SK-N-SH (cell line): ENCODE results near the gene SLC23A3. TPM values are rescaled to one million over a fixed set of nuclear protein-coding genes. Genes with fewer than 3 reads are reported as not detected.

Experiments used
- CTCF ChIA-PET: fragments of 300-600, 350-600 bp; formaldehyde crosslinking; extraction: SDS; loops from one replicate; lab custom pipeline; 2021; lab: Yijun Ruan, JAX
- POLR2A ChIA-PET: fragments of 350-600 bp; sonication (Branson Sonifier 250); formaldehyde crosslinking; extraction: SDS; loops from one replicate; lab custom pipeline; 2020; ENCODE audit warnings: antibody characterized with exemption, inconsistent platforms; lab: Yijun Ruan, JAX
- DNase-seq: peaks from one replicate; pipeline ENCODE4 v3.0.0; 2012
- H2AFZ ChIP-seq: fragments of 200-600 bp; sonication (generic); 2 replicates; pipeline ENCODE4 v1.8.1; 2016; ENCODE audit warnings: antibody characterized with exemption, mild to moderate bottlenecking, low read depth
- H3F3A ChIP-seq: fragments of 200-600 bp; sonication (generic); replicated peaks from 2 replicates; pipeline ENCODE3; 2016; ENCODE audit warnings: antibody characterized with exemption, mild to moderate bottlenecking; ENCODE audit not compliant: insufficient read depth
- H3K27ac ChIP-seq, 2 experiments: fragments of 200-500 bp in 1 of 2; fragments of 200-600 bp in 1 of 2; sonication (Bioruptor generic) in 1 of 2; sonication (generic), shearing (Covaris generic) in 1 of 2; 2 replicates each; pipeline versions ENCODE4 v1.5.1 to v1.6.1; 2014 to 2016; ENCODE audit warnings: low read depth in 2 of 2, inconsistent platforms in 1 of 2, low read length in 1 of 2, mild to moderate bottlenecking in 1 of 2, mixed read lengths in 1 of 2
- H3K27me3 ChIP-seq: fragments of 200-600 bp; sonication (generic), shearing (Covaris generic); 2 replicates; pipeline ENCODE4 v1.6.1; 2016; ENCODE audit warnings: mixed run types; ENCODE audit not compliant: insufficient read depth
- H3K36me3 ChIP-seq, 2 experiments: fragments of 200-500 bp in 1 of 2; fragments of 200-600 bp in 1 of 2; sonication (Bioruptor generic) in 1 of 2; sonication (generic) in 1 of 2; replicated peaks in 1 of 2; 2 replicates each; pipeline versions ENCODE3 to v1.5.1; 2014 to 2016; ENCODE audit warnings: low read length in 1 of 2, mild to moderate bottlenecking in 1 of 2; ENCODE audit not compliant: insufficient read depth in 2 of 2, control insufficient read depth in 1 of 2
- H3K4me1 ChIP-seq, 2 experiments: fragments of 200-500 bp in 1 of 2; fragments of 200-600 bp in 1 of 2; sonication (Bioruptor generic) in 1 of 2; sonication (generic), shearing (Covaris generic) in 1 of 2; 2 replicates each; pipeline versions ENCODE4 v1.5.1 to v1.6.1; 2014 to 2016; ENCODE audit warnings: low read depth in 1 of 2, low read length in 1 of 2, mixed run types in 1 of 2; ENCODE audit not compliant: insufficient read depth in 2 of 2, control insufficient read depth in 1 of 2
- H3K4me2 ChIP-seq: fragments of 200-600 bp; sonication (generic), shearing (Covaris generic); 2 replicates; pipeline ENCODE4 v1.6.1; 2017; ENCODE audit warnings: mixed run types
- H3K4me3 ChIP-seq, 2 experiments: fragments of 200-500 bp in 1 of 2; fragments of 200-600 bp in 1 of 2; sonication (Bioruptor generic) in 1 of 2; sonication (generic), shearing (Covaris generic) in 1 of 2; 2 replicates each; pipeline versions ENCODE4 v1.5.1 to v1.8.1; 2014 to 2016; ENCODE audit warnings: low read depth in 2 of 2, inconsistent platforms in 1 of 2, low read length in 1 of 2, mild to moderate bottlenecking in 1 of 2, mixed read lengths in 1 of 2, moderate library complexity in 1 of 2
- H3K79me2 ChIP-seq: fragments of 200-600 bp; sonication (generic); 2 replicates; pipeline ENCODE4 v1.8.1; 2017; ENCODE audit warnings: mild to moderate bottlenecking; ENCODE audit not compliant: insufficient read depth
- H3K9ac ChIP-seq: fragments of 200-600 bp; sonication (generic); 2 replicates; pipeline ENCODE4 v1.6.1; 2017; ENCODE audit warnings: mixed run types
- H3K9me2 ChIP-seq: fragments of 200-600 bp; sonication (generic); 2 replicates; pipeline ENCODE4 v1.6.1; 2017; ENCODE audit warnings: mixed run types
- H3K9me3 ChIP-seq: fragments of 200-600 bp; sonication (generic); 2 replicates; pipeline ENCODE4 v1.6.1; 2017; ENCODE audit warnings: mixed run types, mild to moderate bottlenecking, moderate library complexity
- H4K20me1 ChIP-seq: fragments of 200-600 bp; sonication (generic); 2 replicates; pipeline ENCODE4 v1.6.1; 2017; ENCODE audit warnings: mild to moderate bottlenecking, mixed run types; ENCODE audit not compliant: insufficient read depth
- GABPA ChIP-seq: IDR thresholded peaks from 2 replicates; pipeline ENCODE4 v1.4.0; 2012; ENCODE audit warnings: low read depth, mild to moderate bottlenecking
- NRF1 ChIP-seq: IDR thresholded peaks from 2 replicates; pipeline ENCODE4 v1.6.1; 2012; ENCODE audit warnings: low read depth, mild to moderate bottlenecking, low read length
- POLR2AphosphoS5 ChIP-seq: IDR thresholded peaks from 2 replicates; pipeline ENCODE4 v1.6.1; 2012; ENCODE audit warnings: low read depth, low read length
- RAD21 ChIP-seq: IDR thresholded peaks from 2 replicates; pipeline ENCODE4 v1.6.1; 2012; ENCODE audit warnings: mild to moderate bottlenecking, low read length
- SMC3 ChIP-seq: IDR thresholded peaks from 2 replicates; pipeline ENCODE4 v1.6.1; 2012; ENCODE audit warnings: low read depth, low read length, improper control_type of control experiment
- TCF12 ChIP-seq: IDR thresholded peaks from 2 replicates; pipeline ENCODE4 v1.4.0; 2012
- WGBS: methylation state at CpG from one replicate; pipeline ENCODE4 v1.1.6; 2017; ENCODE audit warnings: low lambda C conversion rate; 5-methylcytosine and 5-hydroxymethylcytosine counted together
- polyA plus RNA-seq, 3 experiments: library from polyadenylated mRNA; depleted of rRNA; stranded (reverse); fragments of >200 nt; gene quantifications; 2 replicates each; pipeline ENCODE4 v1.2.3, GENCODE V29; 2012
- TF ChIP-seq, protein P1 (sequence below): fragments of 200-600 bp; sonication (generic); IDR thresholded peaks from 2 replicates; pipeline ENCODE4 v1.6.1; 2017; ENCODE audit warnings: antibody characterized with exemption, mild to moderate bottlenecking, moderate library complexity
- TF ChIP-seq, protein P2 (sequence below): IDR thresholded peaks from 2 replicates; pipeline ENCODE4 v1.4.0; 2012; ENCODE audit warnings: low read depth, borderline replicate concordance
- TF ChIP-seq, protein P3 (sequence below): fragments of 150-350 bp; IDR thresholded peaks from 2 replicates; pipeline ENCODE4 v1.6.1; 2016; ENCODE audit warnings: mild to moderate bottlenecking, low read depth, low read length

The SLC23A3 gene
- polyA plus RNA-seq, 1 of the 3 experiments (the other 2 are of a cell fraction): 2.1 TPM

DNA sequence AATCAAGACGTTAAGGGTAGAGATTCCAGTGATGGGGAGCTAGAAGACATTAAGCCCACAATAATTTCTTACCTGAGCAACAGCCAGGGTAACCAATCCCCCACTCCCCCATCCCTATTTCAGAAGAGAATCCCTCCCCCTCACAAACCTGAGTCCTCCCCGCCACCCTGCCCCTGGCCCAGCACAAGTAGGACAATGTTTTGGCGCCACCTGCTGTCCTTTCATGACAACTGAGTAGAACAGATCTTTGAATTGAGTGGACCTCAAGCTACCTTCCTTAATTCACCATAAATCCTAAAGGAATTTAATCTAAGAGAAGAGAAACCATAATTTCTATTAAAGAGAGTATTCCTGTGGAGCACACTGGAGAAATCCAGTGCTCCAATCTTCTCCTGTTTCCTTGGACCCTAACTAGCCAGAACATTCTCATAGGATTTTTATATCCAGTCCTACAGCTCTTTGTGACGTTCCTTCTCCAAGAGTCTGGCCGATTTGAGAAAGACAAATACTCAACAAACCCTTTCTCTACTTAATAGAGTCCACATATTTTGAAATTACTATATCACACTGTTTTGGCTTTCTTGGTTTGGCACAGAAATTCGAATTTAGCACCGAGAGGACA is 50.3 kb downstream of the SLC23A3 start:
- POLR2A ChIA-PET: interaction anchor here (0.9 to 1.4 kb wide), 2 partner anchors 90 to 139 kb away, joined by 3 to 4 read pairs; no protein-coding TSS in a partner anchor
- TF ChIP-seq GABPA: no peak
- TF ChIP-seq RAD21: peak; percentile 86
- peak; percentile 85 for TF ChIP-seq SMC3
- TF ChIP-seq, protein P1, sequence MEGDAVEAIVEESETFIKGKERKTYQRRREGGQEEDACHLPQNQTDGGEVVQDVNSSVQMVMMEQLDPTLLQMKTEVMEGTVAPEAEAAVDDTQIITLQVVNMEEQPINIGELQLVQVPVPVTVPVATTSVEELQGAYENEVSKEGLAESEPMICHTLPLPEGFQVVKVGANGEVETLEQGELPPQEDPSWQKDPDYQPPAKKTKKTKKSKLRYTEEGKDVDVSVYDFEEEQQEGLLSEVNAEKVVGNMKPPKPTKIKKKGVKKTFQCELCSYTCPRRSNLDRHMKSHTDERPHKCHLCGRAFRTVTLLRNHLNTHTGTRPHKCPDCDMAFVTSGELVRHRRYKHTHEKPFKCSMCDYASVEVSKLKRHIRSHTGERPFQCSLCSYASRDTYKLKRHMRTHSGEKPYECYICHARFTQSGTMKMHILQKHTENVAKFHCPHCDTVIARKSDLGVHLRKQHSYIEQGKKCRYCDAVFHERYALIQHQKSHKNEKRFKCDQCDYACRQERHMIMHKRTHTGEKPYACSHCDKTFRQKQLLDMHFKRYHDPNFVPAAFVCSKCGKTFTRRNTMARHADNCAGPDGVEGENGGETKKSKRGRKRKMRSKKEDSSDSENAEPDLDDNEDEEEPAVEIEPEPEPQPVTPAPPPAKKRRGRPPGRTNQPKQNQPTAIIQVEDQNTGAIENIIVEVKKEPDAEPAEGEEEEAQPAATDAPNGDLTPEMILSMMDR: peak; percentile 82
- TF ChIP-seq, protein P2, sequence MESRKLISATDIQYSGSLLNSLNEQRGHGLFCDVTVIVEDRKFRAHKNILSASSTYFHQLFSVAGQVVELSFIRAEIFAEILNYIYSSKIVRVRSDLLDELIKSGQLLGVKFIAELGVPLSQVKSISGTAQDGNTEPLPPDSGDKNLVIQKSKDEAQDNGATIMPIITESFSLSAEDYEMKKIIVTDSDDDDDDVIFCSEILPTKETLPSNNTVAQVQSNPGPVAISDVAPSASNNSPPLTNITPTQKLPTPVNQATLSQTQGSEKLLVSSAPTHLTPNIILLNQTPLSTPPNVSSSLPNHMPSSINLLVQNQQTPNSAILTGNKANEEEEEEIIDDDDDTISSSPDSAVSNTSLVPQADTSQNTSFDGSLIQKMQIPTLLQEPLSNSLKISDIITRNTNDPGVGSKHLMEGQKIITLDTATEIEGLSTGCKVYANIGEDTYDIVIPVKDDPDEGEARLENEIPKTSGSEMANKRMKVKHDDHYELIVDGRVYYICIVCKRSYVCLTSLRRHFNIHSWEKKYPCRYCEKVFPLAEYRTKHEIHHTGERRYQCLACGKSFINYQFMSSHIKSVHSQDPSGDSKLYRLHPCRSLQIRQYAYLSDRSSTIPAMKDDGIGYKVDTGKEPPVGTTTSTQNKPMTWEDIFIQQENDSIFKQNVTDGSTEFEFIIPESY: no peak
- TF ChIP-seq, all 33 proteins: peak for 3
- CTCF ChIA-PET: interaction anchor here (0.6 to 11.9 kb wide), 54 partner anchors 9 to 293 kb away, joined by 3 to 238 read pairs (median 6); partner anchors contain the start of genes CRYBA2, FEV, GLB1L and IHH

DNA sequence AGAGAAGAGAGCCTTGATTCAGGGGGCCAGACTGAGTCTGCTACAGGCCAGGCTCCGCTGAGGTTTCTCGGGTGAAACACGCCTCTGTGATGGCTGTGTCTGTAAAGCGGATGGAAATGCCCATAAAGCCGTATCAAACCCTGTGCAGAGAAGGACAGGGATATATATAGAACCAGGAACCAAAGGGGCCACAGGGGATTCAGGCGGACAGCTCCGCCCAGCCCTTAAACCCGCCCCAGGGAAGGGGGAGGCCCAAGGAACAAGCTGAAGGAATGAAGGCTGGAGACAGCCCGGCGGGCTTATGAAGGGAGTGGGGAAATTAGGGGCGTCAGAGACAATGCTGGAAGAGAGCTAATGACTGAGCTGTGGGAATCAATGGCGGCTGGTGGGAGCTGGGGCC is 51.3 kb downstream of the SLC23A3 start:
- POLR2A ChIA-PET: interaction anchor here (1.4 kb wide), 1 partner anchor 89 kb away, joined by 3 read pairs; no protein-coding TSS in a partner anchor
- H2AFZ ChIP-seq: no peak overlapping the region
- WGBS: 90% methylated on average over 12 of the region's 12 CpGs
- CTCF ChIA-PET: interaction anchor here (0.9 to 11.9 kb wide), 26 partner anchors 10 to 292 kb away, joined by 3 to 238 read pairs (median 18); partner anchors contain the start of genes CRYBA2, FEV, GLB1L and IHH
- no peak overlapping the region for H3K9ac ChIP-seq
- no peaks in the 10 kb centered on the region for H3K36me3 ChIP-seq
- H3K4me2 ChIP-seq: no peak overlapping the region
- H3F3A ChIP-seq: no peaks in the 10 kb centered on the region
- H3K27ac ChIP-seq: no peak overlapping the region
- no peak for DNase-seq
- no peaks in the 10 kb centered on the region for H4K20me1 ChIP-seq
- no peaks in the 10 kb centered on the region for H3K9me2 ChIP-seq
- no peaks in the 10 kb centered on the region; a peak in 1 of 4 replicates for H3K4me1 ChIP-seq
- H3K4me3 ChIP-seq: no peak overlapping the region
- H3K27me3 ChIP-seq: no peaks in the 10 kb centered on the region
- H3K9me3 ChIP-seq: no peaks in the 10 kb centered on the region
- TF ChIP-seq TCF12 (no peak), GABPA (no peak), POLR2AphosphoS5 (no peak), NRF1 (no peak)
- TF ChIP-seq, protein P3, sequence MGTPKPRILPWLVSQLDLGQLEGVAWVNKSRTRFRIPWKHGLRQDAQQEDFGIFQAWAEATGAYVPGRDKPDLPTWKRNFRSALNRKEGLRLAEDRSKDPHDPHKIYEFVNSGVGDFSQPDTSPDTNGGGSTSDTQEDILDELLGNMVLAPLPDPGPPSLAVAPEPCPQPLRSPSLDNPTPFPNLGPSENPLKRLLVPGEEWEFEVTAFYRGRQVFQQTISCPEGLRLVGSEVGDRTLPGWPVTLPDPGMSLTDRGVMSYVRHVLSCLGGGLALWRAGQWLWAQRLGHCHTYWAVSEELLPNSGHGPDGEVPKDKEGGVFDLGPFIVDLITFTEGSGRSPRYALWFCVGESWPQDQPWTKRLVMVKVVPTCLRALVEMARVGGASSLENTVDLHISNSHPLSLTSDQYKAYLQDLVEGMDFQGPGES: no peak
- TF ChIP-seq, protein P2: no peak
- H3K79me2 ChIP-seq: no peaks in the 10 kb centered on the region; the same call in 1 of the 2 replicates

More for the DNA sequence above, 50.3 kb downstream of the SLC23A3 start:
- Histone ChIP-seq H3K27me3 (no peaks in the 10 kb centered on the region), H4K20me1 (no peaks in the 10 kb centered on the region), H3K79me2 (no peaks in the 10 kb centered on the region; the same call in 1 of the 2 replicates), H3K27ac (no peak overlapping the region), H3F3A (no peaks in the 10 kb centered on the region), H3K4me2 (no peak overlapping the region), H3K9me2 (no peaks in the 10 kb centered on the region), H2AFZ (no peak overlapping the region), H3K4me1 (no peaks in the 10 kb centered on the region; a peak in 2 of 4 replicates), H3K36me3 (no peaks in the 10 kb centered on the region), H3K4me3 (no peak overlapping the region; a peak in 1 of 4 replicates), H3K9me3 (no peaks in the 10 kb centered on the region), H3K9ac (no peak overlapping the region)
- peak; percentile 77 for DNase-seq
- 59% methylated on average over 7 of the region's 7 CpGs for WGBS
